ENCODE data around the gene SAPCD2. TPM values are rescaled to one million over a fixed set of nuclear protein-coding genes. Genes with fewer than 3 reads are reported as not detected.
"Not testable (repeated sequence)": the region's sequence is repeated elsewhere in the genome, so short reads cannot be mapped to it uniquely, and the experiment has no call there.

The SAPCD2 gene
- 2.4 TPM for total RNA-seq

- peak; percentile 88 for DNase-seq (ENCODE audit: low spot score)
Observed at GRCh38 chr9:137070201-137070905, at the start of gene SAPCD2. Gene SAPCD2 (minus strand): TSS chr9:137070557. CDS start chr9:137070460, 97 bp downstream.

- not testable (repeated sequence) for DNase-seq (ENCODE audit: low spot score)
Observed at GRCh38 chr9:137118092-137118603, 47.8 kb upstream of the SAPCD2 start.

GRCh38 chr9:137117269-137117731 is 46.9 kb upstream of the SAPCD2 start:
- DNase-seq (ENCODE audit: low spot score), result no peak

GRCh38 chr9:137116728-137117127 is 46.4 kb upstream of the SAPCD2 start:
- DNase-seq (ENCODE audit: low spot score), result no peak

GRCh38 chr9:137116027-137116507 is 45.7 kb upstream of the SAPCD2 start:
- no peak for DNase-seq (ENCODE audit: low spot score)

GRCh38 chr9:137115394-137116026 is 45.2 kb upstream of the SAPCD2 start:
- no peak for DNase-seq (ENCODE audit: low spot score)

GRCh38 chr9:137114613-137115393 is 44.4 kb upstream of the SAPCD2 start, which contains the start of gene DPP7:
Gene DPP7 (minus strand): TSS chr9:137114733. CDS start chr9:137114713, 20 bp downstream.
- peak; percentile 67 for DNase-seq (ENCODE audit: low spot score)

GRCh38 chr9:137114220-137114612 is 43.9 kb upstream of the SAPCD2 start:
- DNase-seq (ENCODE audit: low spot score), result no peak

- no peak for DNase-seq (ENCODE audit: low spot score)
Observed at GRCh38 chr9:137113385-137114159, 43.2 kb upstream of the SAPCD2 start.

- DNase-seq (ENCODE audit: low spot score), result no peak
Observed at GRCh38 chr9:137112564-137113384, 42.4 kb upstream of the SAPCD2 start.

- DNase-seq (ENCODE audit: low spot score), result no peak
Observed at GRCh38 chr9:137111788-137112563, 41.6 kb upstream of the SAPCD2 start.

GRCh38 chr9:137110911-137111787 is 40.8 kb upstream of the SAPCD2 start:
- no peak for DNase-seq (ENCODE audit: low spot score)

- no peak for DNase-seq (ENCODE audit: low spot score)
Observed at GRCh38 chr9:137110147-137110910, 40.0 kb upstream of the SAPCD2 start.

- DNase-seq (ENCODE audit: low spot score), result no peak
Observed at GRCh38 chr9:137109250-137110146, 39.1 kb upstream of the SAPCD2 start.

- DNase-seq (ENCODE audit: low spot score), result no peak
Observed at GRCh38 chr9:137108608-137109249, 38.4 kb upstream of the SAPCD2 start.

GRCh38 chr9:137107982-137108381 is 37.6 kb upstream of the SAPCD2 start:
- no peak for DNase-seq (ENCODE audit: low spot score)

All from mucosa of gallbladder (tissue), 1 donor.